ENCODE measurements around the gene GATA2. TPM values are rescaled to one million over a fixed set of nuclear protein-coding genes. Genes with fewer than 3 reads are reported as not detected.

Gene GATA2
- total RNA-seq, 1 experiment from 2014 or later = 12.5 TPM

GRCh38 chr3:128453501-128454309 is 39.3 kb downstream of the GATA2 start:
- Histone ChIP-seq H3K4me3 (ENCODE audit: low read depth, low read length) (no peak overlapping the region), H3K27me3 (replicated peaks; ENCODE audit: control insufficient read depth, insufficient read depth, low read length) (no peaks in the 10 kb centered on the region), H3K36me3 (ENCODE audit: control insufficient read depth, insufficient read depth, low read length) (no peaks in the 10 kb centered on the region), H3K9me3 (no peaks in the 10 kb centered on the region), H3K4me1 (no peaks in the 10 kb centered on the region)
- H3K27ac Mint-ChIP-seq (ENCODE audit: unreplicated experiment) = no peak overlapping the region
- H3K9me3 Mint-ChIP-seq (ENCODE audit: unreplicated experiment) = no peaks in the 10 kb centered on the region
- no peak overlapping the region for H3K4me3 Mint-ChIP-seq (ENCODE audit: unreplicated experiment)
- no TSS peak for BruUV-seq (replicated peaks)
- H3K36me3 Mint-ChIP-seq (ENCODE audit: insufficient read depth, unreplicated experiment) = no peaks in the 10 kb centered on the region
- intact Hi-C loops (cut with micrococcal nuclease; ENCODE audit: unreplicated experiment) = no loop called here
- ChIA-PET CTCF (no interaction called here), POLR2A (no interaction called here)
- H3K4me1 Mint-ChIP-seq (ENCODE audit: low read depth, unreplicated experiment) = no peaks in the 10 kb centered on the region
- TF ChIP-seq CTCF (IDR thresholded peaks at IDR 0.05; ENCODE audit: insufficient read depth in 1 of 2, low read depth in 1 of 2, low read length in 1 of 2, severe bottlenecking in 1 of 2, unreplicated experiment in 1 of 2) = no peak
- H3K27me3 Mint-ChIP-seq (ENCODE audit: insufficient read depth, unreplicated experiment) = peaks cover 24% of the 10 kb centered on the region
- DNase-seq = no peak

DNA sequence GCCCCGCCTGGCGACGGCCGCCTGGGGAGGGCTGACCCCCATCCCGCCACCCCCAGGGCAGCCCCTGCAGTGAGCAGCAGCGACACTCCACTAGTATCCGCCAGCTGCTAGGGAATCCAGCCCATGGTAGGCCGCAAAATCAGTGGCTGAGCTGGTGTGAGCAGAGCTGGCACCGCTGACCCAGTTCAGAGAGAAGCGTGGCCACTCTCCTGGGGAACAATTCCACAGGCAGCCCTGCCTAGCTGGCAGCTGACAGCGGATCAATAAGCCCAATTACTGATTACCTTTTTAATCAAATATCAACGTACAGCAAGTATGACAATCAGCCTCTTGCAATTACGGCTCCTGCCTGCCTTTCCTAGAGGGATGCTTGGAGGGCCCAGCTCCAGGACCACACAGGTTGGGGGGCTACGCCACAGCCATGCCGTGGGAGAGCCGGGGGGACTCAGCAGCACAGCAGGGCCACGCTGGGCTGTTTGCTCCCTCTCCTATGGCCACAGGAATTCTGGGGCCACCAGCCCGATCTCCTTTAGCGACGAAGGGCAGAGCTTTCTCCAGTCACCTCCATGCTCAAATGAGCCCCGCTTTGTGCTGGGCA is 40.2 kb downstream of the GATA2 start:
- no peak overlapping the region for H3K27ac Mint-ChIP-seq (ENCODE audit: unreplicated experiment)
- DNase-seq = no peak
- CTCF ChIA-PET = no interaction called here
- peaks cover 28% of the 10 kb centered on the region for H3K27me3 Mint-ChIP-seq (ENCODE audit: insufficient read depth, unreplicated experiment)
- intact Hi-C loops (cut with micrococcal nuclease; ENCODE audit: unreplicated experiment) = no loop called here
- H3K4me3 ChIP-seq (ENCODE audit: low read depth, low read length) = no peak overlapping the region
- H3K27me3 ChIP-seq (replicated peaks; ENCODE audit: control insufficient read depth, insufficient read depth, low read length) = no peaks in the 10 kb centered on the region
- POLR2A ChIA-PET = no interaction called here
- H3K36me3 Mint-ChIP-seq (ENCODE audit: insufficient read depth, unreplicated experiment) = no peaks in the 10 kb centered on the region
- no peaks in the 10 kb centered on the region for H3K4me1 ChIP-seq
- no peaks in the 10 kb centered on the region for H3K4me1 Mint-ChIP-seq (ENCODE audit: low read depth, unreplicated experiment)
- BruUV-seq (replicated peaks) = no TSS peak
- H3K36me3 ChIP-seq (ENCODE audit: control insufficient read depth, insufficient read depth, low read length) = no peaks in the 10 kb centered on the region
- no peak for TF ChIP-seq CTCF (IDR thresholded peaks at IDR 0.05; ENCODE audit: insufficient read depth in 1 of 2, low read depth in 1 of 2, low read length in 1 of 2, severe bottlenecking in 1 of 2, unreplicated experiment in 1 of 2)
- no peaks in the 10 kb centered on the region for H3K9me3 ChIP-seq
- no peak overlapping the region for H3K4me3 Mint-ChIP-seq (ENCODE audit: unreplicated experiment)
- no peaks in the 10 kb centered on the region for H3K9me3 Mint-ChIP-seq (ENCODE audit: unreplicated experiment)

GRCh38 chr3:128452120-128452519 is 40.9 kb downstream of the GATA2 start:
- Histone ChIP-seq H3K4me3 (ENCODE audit: low read depth, low read length) (no peak overlapping the region), H3K9me3 (no peaks in the 10 kb centered on the region), H3K27me3 (replicated peaks; ENCODE audit: control insufficient read depth, insufficient read depth, low read length) (no peaks in the 10 kb centered on the region), H3K36me3 (ENCODE audit: control insufficient read depth, insufficient read depth, low read length) (no peaks in the 10 kb centered on the region), H3K4me1 (no peaks in the 10 kb centered on the region)
- Mint-ChIP-seq H3K4me3 (ENCODE audit: unreplicated experiment) (no peak overlapping the region), H3K9me3 (ENCODE audit: unreplicated experiment) (no peaks in the 10 kb centered on the region), H3K27me3 (ENCODE audit: insufficient read depth, unreplicated experiment) (peaks cover 28% of the 10 kb centered on the region), H3K36me3 (ENCODE audit: insufficient read depth, unreplicated experiment) (no peaks in the 10 kb centered on the region), H3K27ac (ENCODE audit: unreplicated experiment) (no peak overlapping the region), H3K4me1 (ENCODE audit: low read depth, unreplicated experiment) (no peaks in the 10 kb centered on the region)
- BruUV-seq (replicated peaks) = no TSS peak
- POLR2A ChIA-PET = no interaction called here
- CTCF ChIA-PET = no interaction called here
- no peak for DNase-seq
- intact Hi-C loops (cut with micrococcal nuclease; ENCODE audit: unreplicated experiment) = no loop called here
- no peak for TF ChIP-seq CTCF (IDR thresholded peaks at IDR 0.05; ENCODE audit: insufficient read depth in 1 of 2, low read depth in 1 of 2, low read length in 1 of 2, severe bottlenecking in 1 of 2, unreplicated experiment in 1 of 2)

Measured in Caco-2 (cell line).